ENCODE results near the gene CFAP65.
A peak's percentile ranks its signal among the peaks of the same experiment; 100 is the strongest.

CFAP65 gene

GRCh38 chr2:219003979-219004378 is 37.3 kb downstream of the CFAP65 start:
- no peak for DNase-seq

GRCh38 chr2:219003267-219003634 is 38.1 kb downstream of the CFAP65 start:
- no peak for DNase-seq

GRCh38 chr2:219002395-219003266 is 38.7 kb downstream of the CFAP65 start:
- no peak for DNase-seq

- DNase-seq, result no peak
Observed at GRCh38 chr2:219001577-219002394, 39.5 kb downstream of the CFAP65 start.

GRCh38 chr2:219001100-219001576 is 40.2 kb downstream of the CFAP65 start:
- DNase-seq, result no peak

GRCh38 chr2:219000569-219000960 is 40.8 kb downstream of the CFAP65 start:
- DNase-seq, result no peak

- no peak for DNase-seq
Observed at GRCh38 chr2:218999881-219000568, 41.3 kb downstream of the CFAP65 start.

GRCh38 chr2:218999021-218999880 is 42.1 kb downstream of the CFAP65 start:
- no peak for DNase-seq

GRCh38 chr2:218998414-218999002 is 42.8 kb downstream of the CFAP65 start:
- no peak for DNase-seq

GRCh38 chr2:218997731-218998130 is 43.6 kb downstream of the CFAP65 start:
- DNase-seq, result no peak

- DNase-seq, result no peak
Observed at GRCh38 chr2:218996937-218997336, 44.4 kb downstream of the CFAP65 start.

- DNase-seq, result peak; percentile 45
Observed at GRCh38 chr2:218995972-218996711, 45.2 kb downstream of the CFAP65 start.

- no peak for DNase-seq
Observed at GRCh38 chr2:218995561-218995960, 45.8 kb downstream of the CFAP65 start.

- DNase-seq, result no peak
Observed at GRCh38 chr2:218993345-218994315, 47.7 kb downstream of the CFAP65 start, which contains the start of gene CRYBA2. CRYBA2 (minus strand) TSS chr2:218993422; CDS start chr2:218993176, 246 bp downstream.

GRCh38 chr2:218992703-218993344 is 48.5 kb downstream of the CFAP65 start:
- DNase-seq, result no peak

GRCh38 chr2:218992196-218992595 is 49.1 kb downstream of the CFAP65 start:
- DNase-seq, result no peak

GRCh38 chr2:218991674-218992168 is 49.6 kb downstream of the CFAP65 start:
- DNase-seq, result no peak

- DNase-seq, result no peak
Observed at GRCh38 chr2:218990612-218991011, 50.7 kb downstream of the CFAP65 start.

GRCh38 chr2:218990052-218990451 is 51.3 kb downstream of the CFAP65 start:
- DNase-seq, result no peak
